ENCODE data around the gene CMPK2. TPM values are rescaled to one million over a fixed set of nuclear protein-coding genes. Genes with fewer than 3 reads are reported as not detected.

The CMPK2 gene, protein sequence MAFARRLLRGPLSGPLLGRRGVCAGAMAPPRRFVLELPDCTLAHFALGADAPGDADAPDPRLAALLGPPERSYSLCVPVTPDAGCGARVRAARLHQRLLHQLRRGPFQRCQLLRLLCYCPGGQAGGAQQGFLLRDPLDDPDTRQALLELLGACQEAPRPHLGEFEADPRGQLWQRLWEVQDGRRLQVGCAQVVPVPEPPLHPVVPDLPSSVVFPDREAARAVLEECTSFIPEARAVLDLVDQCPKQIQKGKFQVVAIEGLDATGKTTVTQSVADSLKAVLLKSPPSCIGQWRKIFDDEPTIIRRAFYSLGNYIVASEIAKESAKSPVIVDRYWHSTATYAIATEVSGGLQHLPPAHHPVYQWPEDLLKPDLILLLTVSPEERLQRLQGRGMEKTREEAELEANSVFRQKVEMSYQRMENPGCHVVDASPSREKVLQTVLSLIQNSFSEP
- total RNA-seq (10 to 100 TPM in 1 of 5 donors, 1 to 10 TPM in 4; 2.9 to 11.7 (median 5.8) TPM), polyA plus RNA-seq (10 to 100 TPM in 1 of 3 donors, 1 to 10 TPM in 2; 2.4 to 11.3 (median 3.1) TPM)
- long read RNA-seq, donor 1, partial matches to known transcripts: 0 of 2 reads
- long read RNA-seq, donor 1, other reads (novel, unspliced or antisense): 0 of 2 reads
- long read RNA-seq, donor 2: 0 reads
- long read RNA-seq, donor 3: 0 reads
- long read RNA-seq, donor 4: 0 reads
- long read RNA-seq, donor 5, partial matches to known transcripts: 0 of 1 reads
- long read RNA-seq, donor 5, other reads (novel, unspliced or antisense): 0 of 1 reads
- long read RNA-seq, donor 6: 0 reads
- long read RNA-seq, donor 7: 0 reads
- long read RNA-seq, donor 8, partial matches to known transcripts: 0 of 1 reads
- long read RNA-seq, donor 8, other reads (novel, unspliced or antisense): 0 of 1 reads
- long read RNA-seq, donor 9: 0 reads
- long read RNA-seq, donor 10, partial matches to known transcripts: 0 of 2 reads
- long read RNA-seq, donor 10, other reads (novel, unspliced or antisense): 0 of 2 reads

DNA sequence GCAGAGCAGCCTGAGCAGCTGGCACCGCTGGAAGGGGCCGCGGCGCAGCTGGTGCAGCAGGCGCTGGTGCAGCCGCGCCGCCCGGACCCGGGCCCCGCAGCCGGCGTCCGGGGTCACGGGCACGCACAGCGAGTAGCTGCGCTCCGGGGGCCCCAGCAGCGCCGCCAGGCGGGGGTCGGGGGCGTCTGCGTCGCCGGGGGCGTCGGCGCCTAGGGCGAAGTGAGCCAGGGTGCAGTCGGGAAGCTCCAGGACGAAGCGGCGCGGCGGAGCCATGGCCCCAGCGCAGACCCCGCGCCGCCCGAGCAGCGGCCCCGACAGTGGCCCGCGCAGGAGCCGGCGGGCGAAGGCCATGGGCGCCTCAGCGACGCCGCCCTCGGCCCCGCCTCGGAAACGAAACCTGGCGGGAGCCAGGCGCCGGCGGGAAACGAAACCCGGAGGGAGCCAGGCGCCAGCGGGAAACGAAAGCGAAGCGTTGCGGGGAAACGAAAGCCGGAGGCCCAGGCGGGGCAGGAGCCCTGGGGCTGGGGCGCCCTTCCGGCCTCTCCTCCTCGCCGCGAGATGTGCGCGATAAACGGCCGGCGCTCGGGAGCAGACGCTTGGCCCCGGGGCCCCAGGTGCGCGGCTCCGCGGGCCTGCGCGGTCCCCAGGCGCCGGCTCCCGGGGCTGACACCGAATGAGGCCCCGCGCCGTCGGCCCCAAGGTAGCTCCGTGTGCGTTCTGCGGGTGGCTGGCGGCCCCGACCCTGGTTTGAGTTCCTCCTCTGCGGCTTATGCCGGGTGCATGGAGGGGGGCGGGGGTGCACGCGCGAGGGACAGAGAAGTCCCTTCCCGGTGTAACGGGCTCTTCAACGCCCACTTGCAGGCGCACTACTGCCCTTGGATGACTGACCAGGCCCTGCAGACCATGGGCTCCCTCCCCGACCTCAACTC, at the start of gene CMPK2:
Gene CMPK2 (minus strand): TSS at position 562 of the 929 bp plus-strand sequence. CDS start 211 bp downstream, at position 351.
- H3K4me3 ChIP-seq: peak within 1 kb of the TSS; percentile 82 to 92 (median 83)
- peaks cover 7 to 35% (median 17%) of the 10 kb centered on the region in 4 donors for H3K4me1 ChIP-seq
- intact Hi-C loops (cut with DNase I; ENCODE audit: low total_unique reads): no loop called here
- peaks cover 0 to 1% (median 0%) of the 10 kb centered on the region in 4 donors for H3K9me3 ChIP-seq
- TF ChIP-seq EP300 (IDR thresholded peaks at IDR 0.05) (no peak), POLR2A (IDR thresholded peaks at IDR 0.05) (no peak), POLR2AphosphoS5 (IDR thresholded peaks at IDR 0.05) (peak; percentile 38 to 80 (median 61))
- TF ChIP-seq, protein P1, sequence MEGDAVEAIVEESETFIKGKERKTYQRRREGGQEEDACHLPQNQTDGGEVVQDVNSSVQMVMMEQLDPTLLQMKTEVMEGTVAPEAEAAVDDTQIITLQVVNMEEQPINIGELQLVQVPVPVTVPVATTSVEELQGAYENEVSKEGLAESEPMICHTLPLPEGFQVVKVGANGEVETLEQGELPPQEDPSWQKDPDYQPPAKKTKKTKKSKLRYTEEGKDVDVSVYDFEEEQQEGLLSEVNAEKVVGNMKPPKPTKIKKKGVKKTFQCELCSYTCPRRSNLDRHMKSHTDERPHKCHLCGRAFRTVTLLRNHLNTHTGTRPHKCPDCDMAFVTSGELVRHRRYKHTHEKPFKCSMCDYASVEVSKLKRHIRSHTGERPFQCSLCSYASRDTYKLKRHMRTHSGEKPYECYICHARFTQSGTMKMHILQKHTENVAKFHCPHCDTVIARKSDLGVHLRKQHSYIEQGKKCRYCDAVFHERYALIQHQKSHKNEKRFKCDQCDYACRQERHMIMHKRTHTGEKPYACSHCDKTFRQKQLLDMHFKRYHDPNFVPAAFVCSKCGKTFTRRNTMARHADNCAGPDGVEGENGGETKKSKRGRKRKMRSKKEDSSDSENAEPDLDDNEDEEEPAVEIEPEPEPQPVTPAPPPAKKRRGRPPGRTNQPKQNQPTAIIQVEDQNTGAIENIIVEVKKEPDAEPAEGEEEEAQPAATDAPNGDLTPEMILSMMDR (IDR thresholded peaks at IDR 0.05): peak in 3 of 7 experiments; percentile 9 to 43 (median 11)
- 0 to 1% (median 0%) methylated on average over 35 to 115 of the region's 115 CpGs for WGBS, 5 donors
- peaks cover 0 to 25% (median 21%) of the 10 kb centered on the region in 4 donors for H3K36me3 ChIP-seq
- H3K27ac ChIP-seq: peak within 1 kb of the TSS; percentile 85 to 95 (median 92)
- H3K27me3 ChIP-seq: no peaks in the 10 kb centered on the region
- DNase-seq: peak; percentile 85 to 92

DNA sequence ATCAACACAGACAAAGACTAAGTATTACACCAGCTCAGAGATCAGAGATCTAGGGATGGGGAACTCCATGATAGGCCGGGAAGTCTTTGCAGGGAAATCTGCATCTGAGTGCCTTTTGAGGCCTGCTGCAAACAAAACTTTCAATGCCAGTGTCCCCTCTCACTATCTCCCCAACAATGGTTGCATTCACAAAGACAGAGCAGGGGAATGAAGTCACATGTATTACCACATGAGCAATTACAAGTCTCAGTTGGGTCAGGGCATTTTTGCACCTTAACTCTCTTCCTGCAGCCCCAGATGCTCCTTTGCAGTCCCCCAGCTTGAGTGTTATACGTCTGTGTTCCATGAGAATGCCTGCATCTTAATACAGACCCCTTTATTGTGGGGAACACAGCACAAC, 49.7 kb upstream of the CMPK2 start:
- intact Hi-C loops (cut with DNase I; ENCODE audit: low total_unique reads): no loop called here

DNA sequence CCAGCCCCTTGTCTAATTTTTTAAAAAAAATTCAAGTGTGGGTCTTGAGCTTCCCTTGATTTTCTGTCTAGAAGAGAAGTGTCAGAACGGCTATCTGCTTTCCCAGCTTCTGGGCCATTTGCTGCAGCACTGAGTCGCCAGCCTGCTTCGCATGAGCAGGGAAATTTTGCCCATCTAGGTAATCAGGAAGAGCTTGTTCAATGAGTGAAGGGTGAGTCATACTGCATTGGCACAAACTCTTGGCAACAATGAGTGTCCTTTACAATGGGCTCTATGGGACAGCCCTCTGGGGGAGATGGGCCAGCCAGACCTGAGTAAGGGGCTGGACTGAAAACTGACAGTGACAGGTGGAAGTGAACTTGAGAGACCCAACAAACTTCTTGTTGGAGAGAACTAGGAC, 49.1 kb upstream of the CMPK2 start:
- TF ChIP-seq EP300 (IDR thresholded peaks at IDR 0.05): no peak
- TF ChIP-seq, protein P1 (IDR thresholded peaks at IDR 0.05): no peak
- TF ChIP-seq POLR2A (IDR thresholded peaks at IDR 0.05): no peak
- TF ChIP-seq POLR2AphosphoS5 (IDR thresholded peaks at IDR 0.05): no peak
- Histone ChIP-seq H3K27ac (no peak overlapping the region), H3K27me3 (peaks cover 0 to 4% (median 0%) of the 10 kb centered on the region in 3 donors), H3K36me3 (no peaks in the 10 kb centered on the region), H3K9me3 (no peaks in the 10 kb centered on the region), H3K4me1 (peaks cover 4 to 21% (median 8%) of the 10 kb centered on the region in 4 donors), H3K4me3 (no peak overlapping the region)
- no peak for DNase-seq
- 83 to 96% (median 87%) methylated on average over 3 of the region's 3 CpGs for WGBS, 5 donors
- intact Hi-C loops (cut with DNase I; ENCODE audit: low total_unique reads): loop anchor here (5.0 kb wide), 1 partner anchor 132 kb away; no protein-coding TSS in a partner anchor

More for the DNA sequence above, 49.7 kb upstream of the CMPK2 start:
- no peak overlapping the region for H3K27ac ChIP-seq
- H3K27me3 ChIP-seq: peaks cover 0 to 4% (median 0%) of the 10 kb centered on the region in 3 donors
- H3K4me1 ChIP-seq: peaks cover 4 to 25% (median 8%) of the 10 kb centered on the region in 4 donors
- no peak overlapping the region for H3K4me3 ChIP-seq
- DNase-seq: no peak
- H3K36me3 ChIP-seq: no peaks in the 10 kb centered on the region
- TF ChIP-seq POLR2A (IDR thresholded peaks at IDR 0.05) (no peak), POLR2AphosphoS5 (IDR thresholded peaks at IDR 0.05) (no peak), EP300 (IDR thresholded peaks at IDR 0.05) (no peak)
- TF ChIP-seq, protein P1 (IDR thresholded peaks at IDR 0.05): no peak
- no peaks in the 10 kb centered on the region for H3K9me3 ChIP-seq
- 87 to 100% (median 93%) methylated on average over 2 of the region's 2 CpGs for WGBS, 5 donors
